GM04503 (cell line): ENCODE measurements around the gene HS6ST1.

ENCODE experiments used
- DNase-seq: peaks from one replicate; pipeline ENCODE4 v3.0.0-alpha.2; 2012; ENCODE audit warnings: low read depth

The HS6ST1 gene

GRCh38 chr2:128347701-128348539, 29.3 kb upstream of the HS6ST1 start:
- DNase-seq = peak; percentile 65

GRCh38 chr2:128347171-128347558, 28.5 kb upstream of the HS6ST1 start:
- no peak for DNase-seq

GRCh38 chr2:128346291-128347170, 27.9 kb upstream of the HS6ST1 start:
- no peak for DNase-seq

GRCh38 chr2:128345436-128346165, 26.9 kb upstream of the HS6ST1 start:
- DNase-seq = no peak

- no peak for DNase-seq
These were observed 25.4 kb upstream of the HS6ST1 start for GRCh38 chr2:128344101-128344500.

GRCh38 chr2:128343459-128343858, 24.8 kb upstream of the HS6ST1 start:
- DNase-seq = no peak

GRCh38 chr2:128342550-128342949, 23.9 kb upstream of the HS6ST1 start:
- DNase-seq = no peak

GRCh38 chr2:128341621-128342020, 23.0 kb upstream of the HS6ST1 start:
- DNase-seq = no peak

- no peak for DNase-seq
These were observed 13.5 kb upstream of the HS6ST1 start for GRCh38 chr2:128332091-128332634.

GRCh38 chr2:128330583-128330982, 11.9 kb upstream of the HS6ST1 start:
- no peak for DNase-seq

GRCh38 chr2:128329607-128330006, 10.9 kb upstream of the HS6ST1 start:
- no peak for DNase-seq

- no peak for DNase-seq
These were observed 8.7 kb upstream of the HS6ST1 start for GRCh38 chr2:128327180-128327964.

- no peak for DNase-seq
These were observed 7.7 kb upstream of the HS6ST1 start for GRCh38 chr2:128326346-128326745.

- DNase-seq = no peak
These were observed 7.0 kb upstream of the HS6ST1 start for GRCh38 chr2:128325611-128326181.

- DNase-seq = no peak
These were observed 6.3 kb upstream of the HS6ST1 start for GRCh38 chr2:128324897-128325410.

GRCh38 chr2:128324008-128324896, 5.6 kb upstream of the HS6ST1 start:
- no peak for DNase-seq

- DNase-seq = no peak
These were observed 4.9 kb upstream of the HS6ST1 start for GRCh38 chr2:128323555-128323931.

- no peak for DNase-seq
These were observed 4.3 kb upstream of the HS6ST1 start for GRCh38 chr2:128322715-128323554.
